ENCODE measurements around the gene TMPRSS5.
"Not testable (repeated sequence)": the region's sequence is repeated elsewhere in the genome, so short reads cannot be mapped to it uniquely, and the experiment has no call there.

TMPRSS5 gene

GRCh38 chr11:113677685-113678084 lies 28.4 kb downstream of the TMPRSS5 start:
- TF ChIP-seq POLR2AphosphoS5 (IDR thresholded peaks at IDR 0.05; ENCODE audit: borderline replicate concordance, low read depth, low read length) = no peak
- TF ChIP-seq EZH2 (IDR thresholded peaks at IDR 0.05) = no peak
- no peak for TF ChIP-seq FOXP2 (optimal IDR thresholded peaks at IDR 0.05; ENCODE audit: control extremely low read depth, extremely low read length, insufficient read depth)
- no peak for DNase-seq (ENCODE audit: low read depth, low spot score)
- H3K9me3 ChIP-seq (ENCODE audit: low read depth, low read length) = no peaks in the 10 kb centered on the region
- no peak overlapping the region for H3K9ac ChIP-seq (ENCODE audit: insufficient read length)
- no peaks in the 10 kb centered on the region for H3K36me3 ChIP-seq (ENCODE audit: insufficient read depth, low read length)
- H3K4me3 ChIP-seq = no peak overlapping the region
- no peak overlapping the region for H3K27ac ChIP-seq

- DNase-seq (ENCODE audit: low read depth, low spot score) = no peak
- no peaks in the 10 kb centered on the region for H3K9me3 ChIP-seq (ENCODE audit: low read depth, low read length)
- H3K9ac ChIP-seq (ENCODE audit: insufficient read length) = no peak overlapping the region
- no peak for TF ChIP-seq FOXP2 (optimal IDR thresholded peaks at IDR 0.05; ENCODE audit: control extremely low read depth, extremely low read length, insufficient read depth)
- TF ChIP-seq POLR2AphosphoS5 (IDR thresholded peaks at IDR 0.05; ENCODE audit: borderline replicate concordance, low read depth, low read length) = no peak
- H3K4me3 ChIP-seq = no peak overlapping the region
- no peak overlapping the region for H3K27ac ChIP-seq
- no peaks in the 10 kb centered on the region for H3K36me3 ChIP-seq (ENCODE audit: insufficient read depth, low read length)
Measured at GRCh38 chr11:113675565-113675964, 30.5 kb downstream of the TMPRSS5 start.

GRCh38 chr11:113675003-113675561 lies 31.0 kb downstream of the TMPRSS5 start:
- DNase-seq (ENCODE audit: low read depth, low spot score) = no peak
- no peak overlapping the region for H3K27ac ChIP-seq
- no peaks in the 10 kb centered on the region for H3K9me3 ChIP-seq (ENCODE audit: low read depth, low read length)

GRCh38 chr11:113674397-113674685 lies 31.8 kb downstream of the TMPRSS5 start:
- H3K27ac ChIP-seq = no peak overlapping the region
- no peak for TF ChIP-seq FOXP2 (optimal IDR thresholded peaks at IDR 0.05; ENCODE audit: control extremely low read depth, extremely low read length, insufficient read depth)
- TF ChIP-seq EZH2 (IDR thresholded peaks at IDR 0.05) = no peak
- TF ChIP-seq POLR2AphosphoS5 (IDR thresholded peaks at IDR 0.05; ENCODE audit: borderline replicate concordance, low read depth, low read length) = no peak

More at GRCh38 chr11:113675003-113675561, 31.0 kb downstream of the TMPRSS5 start:
- Histone ChIP-seq H3K9ac (ENCODE audit: insufficient read length) (no peak overlapping the region), H3K4me3 (no peak overlapping the region), H3K36me3 (ENCODE audit: insufficient read depth, low read length) (no peaks in the 10 kb centered on the region)
- TF ChIP-seq POLR2AphosphoS5 (IDR thresholded peaks at IDR 0.05; ENCODE audit: borderline replicate concordance, low read depth, low read length) (no peak), FOXP2 (optimal IDR thresholded peaks at IDR 0.05; ENCODE audit: control extremely low read depth, extremely low read length, insufficient read depth) (no peak)

GRCh38 chr11:113673550-113674396 lies 32.3 kb downstream of the TMPRSS5 start:
- Histone ChIP-seq H3K9ac (ENCODE audit: insufficient read length) (no peak overlapping the region), H3K36me3 (ENCODE audit: insufficient read depth, low read length) (no peaks in the 10 kb centered on the region), H3K27ac (no peak overlapping the region), H3K4me3 (no peak overlapping the region), H3K9me3 (ENCODE audit: low read depth, low read length) (no peaks in the 10 kb centered on the region)
- TF ChIP-seq FOXP2 (optimal IDR thresholded peaks at IDR 0.05; ENCODE audit: control extremely low read depth, extremely low read length, insufficient read depth) (no peak), POLR2AphosphoS5 (IDR thresholded peaks at IDR 0.05; ENCODE audit: borderline replicate concordance, low read depth, low read length) (no peak), EZH2 (IDR thresholded peaks at IDR 0.05) (no peak)
- no peak for DNase-seq (ENCODE audit: low read depth, low spot score)

More at GRCh38 chr11:113674397-113674685, 31.8 kb downstream of the TMPRSS5 start:
- DNase-seq (ENCODE audit: low read depth, low spot score) = no peak
- no peak overlapping the region for H3K4me3 ChIP-seq
- H3K9ac ChIP-seq (ENCODE audit: insufficient read length) = no peak overlapping the region
- H3K9me3 ChIP-seq (ENCODE audit: low read depth, low read length) = no peaks in the 10 kb centered on the region
- H3K36me3 ChIP-seq (ENCODE audit: insufficient read depth, low read length) = no peaks in the 10 kb centered on the region

GRCh38 chr11:113671914-113672313 lies 34.2 kb downstream of the TMPRSS5 start:
- H3K27ac ChIP-seq; H3K9ac ChIP-seq (ENCODE audit: insufficient read length); H3K9me3 ChIP-seq (ENCODE audit: low read depth, low read length); H3K4me3 ChIP-seq; DNase-seq (ENCODE audit: low read depth, low spot score); H3K36me3 ChIP-seq (ENCODE audit: insufficient read depth, low read length): not testable (repeated sequence)

- H3K9me3 ChIP-seq (ENCODE audit: low read depth, low read length) = no peaks in the 10 kb centered on the region
- no peak for DNase-seq (ENCODE audit: low read depth, low spot score)
- TF ChIP-seq FOXP2 (optimal IDR thresholded peaks at IDR 0.05; ENCODE audit: control extremely low read depth, extremely low read length, insufficient read depth) = no peak
- no peak for TF ChIP-seq EZH2 (IDR thresholded peaks at IDR 0.05)
- TF ChIP-seq POLR2AphosphoS5 (IDR thresholded peaks at IDR 0.05; ENCODE audit: borderline replicate concordance, low read depth, low read length) = no peak
- no peaks in the 10 kb centered on the region for H3K36me3 ChIP-seq (ENCODE audit: insufficient read depth, low read length)
- no peak overlapping the region for H3K27ac ChIP-seq
- H3K4me3 ChIP-seq = no peak overlapping the region
- H3K9ac ChIP-seq (ENCODE audit: insufficient read length) = no peak overlapping the region
Measured at GRCh38 chr11:113670831-113671215, 35.3 kb downstream of the TMPRSS5 start.

- no peak overlapping the region for H3K9ac ChIP-seq (ENCODE audit: insufficient read length)
- no peak overlapping the region for H3K27ac ChIP-seq
- no peak overlapping the region for H3K4me3 ChIP-seq
- H3K9me3 ChIP-seq (ENCODE audit: low read depth, low read length) = no peaks in the 10 kb centered on the region
- no peaks in the 10 kb centered on the region for H3K36me3 ChIP-seq (ENCODE audit: insufficient read depth, low read length)
- DNase-seq (ENCODE audit: low read depth, low spot score) = no peak
- TF ChIP-seq POLR2AphosphoS5 (IDR thresholded peaks at IDR 0.05; ENCODE audit: borderline replicate concordance, low read depth, low read length) = no peak
- no peak for TF ChIP-seq FOXP2 (optimal IDR thresholded peaks at IDR 0.05; ENCODE audit: control extremely low read depth, extremely low read length, insufficient read depth)
- no peak for TF ChIP-seq EZH2 (IDR thresholded peaks at IDR 0.05)
Measured at GRCh38 chr11:113670149-113670830, 35.8 kb downstream of the TMPRSS5 start.

Measured in SK-N-MC (cell line).